Heart left ventricle (tissue), 16 donors: ENCODE measurements around the gene PSAPL1. TPM values are rescaled to one million over a fixed set of nuclear protein-coding genes. Genes with fewer than 3 reads are reported as not detected.

Source experiments
- ATAC-seq, 4 donors: fragments of 200-7000 bp; cut with Tn5 transposase; one replicate each; pipeline ENCODE4 v1.9.1; 2020 to 2022; ENCODE audit warnings: moderate library complexity in 4 of 4, mild to moderate bottlenecking in 3 of 4, moderate number of reproducible peaks in 1 of 4
- DNase-seq, 5 donors: peaks; one replicate each; pipeline ENCODE4 v3.0.0-alpha.2; 2020
- H3K27ac ChIP-seq, 12 donors: fragments of 200-600 bp; sonication (generic) in 4 of 12; one replicate each; pipeline versions ENCODE4 v1.5.0 to v1.8.0; 2016 to 2022; ENCODE audit warnings: mild to moderate bottlenecking in 2 of 12
- H3K27me3 ChIP-seq, 9 donors: fragments of 200-600 bp; sonication (generic) in 2 of 9; one replicate each; pipeline versions ENCODE4 v1.5.1 to v1.8.0; 2016 to 2022; ENCODE audit warnings: mild to moderate bottlenecking in 3 of 9
- H3K36me3 ChIP-seq, 9 donors: fragments of 200-600 bp; sonication (generic) in 2 of 9; one replicate each; pipeline versions ENCODE4 v1.5.0 to v1.8.0; 2018 to 2022; ENCODE audit warnings: mild to moderate bottlenecking in 2 of 9
- H3K4me1 ChIP-seq, 12 donors: fragments of 200-600 bp; sonication (generic) in 4 of 12; one replicate each; pipeline versions ENCODE4 v1.5.0 to v1.8.0; 2016 to 2022; ENCODE audit warnings: mild to moderate bottlenecking in 3 of 12
- H3K4me3 ChIP-seq, 12 donors: fragments of 200-600 bp; sonication (generic) in 4 of 12; one replicate each; pipeline versions ENCODE4 v1.5.0 to v1.8.0; 2017 to 2022; ENCODE audit warnings: mild to moderate bottlenecking in 9 of 12, moderate library complexity in 4 of 12
- H3K9me3 ChIP-seq, 12 donors: fragments of 200-600 bp; sonication (generic) in 4 of 12; one replicate each; pipeline versions ENCODE4 v1.5.0 to v1.8.0; 2016 to 2022; ENCODE audit warnings: mild to moderate bottlenecking in 1 of 12
- POLR2A ChIP-seq, 2 donors: fragments of 450-650 bp; IDR thresholded peaks; one replicate each; pipeline ENCODE4 v1.6.1; 2017; ENCODE audit warnings: antibody characterized with exemption in 2 of 2, mild to moderate bottlenecking in 2 of 2, moderate library complexity in 2 of 2
- WGBS, 4 donors: extraction: QIAGEN DNeasy Blood & Tissue Kit in 2 of 4; methylation state at CpG; one replicate each; pipeline versions ENCODE4 v1.1.5 to v1.1.7; 2013 to 2018; 5-methylcytosine and 5-hydroxymethylcytosine counted together
- intact Hi-C, 10 donors: fragments of 100-400 bp; cut with DNase I; formaldehyde crosslinking; loops; one replicate each; pipeline versions ENCODE4 v1.11.1 to v1.14.2; 2022
- polyA plus RNA-seq, 2 donors: library from polyadenylated mRNA; stranded (reverse); fragments of 200-250 nt; gene quantifications; one replicate each; pipeline ENCODE4 v1.2.3, GENCODE V29; 2013
- total RNA-seq, 9 donors: library from RNA; depleted of rRNA in 2 of 9; stranded (reverse); fragments of >200 nt in 2 of 9; fragmentation: NEBNext Ultra II Directional in 3 of 9; extraction: Animal tissue kit (Norgen Biotek cat#: 25700) in 3 of 9; gene quantifications; one replicate each; pipeline versions ENCODE4 v1.1.0 to v1.2.4, GENCODE V29; 2016 to 2023
- TF ChIP-seq, protein P1 (sequence below), 12 donors: fragments of 200-600 bp; sonication (generic) in 4 of 12; IDR thresholded peaks; one replicate each; pipeline versions ENCODE4 v1.5.0 to v1.8.0; 2018 to 2022; ENCODE audit warnings: antibody characterized with exemption in 12 of 12, mild to moderate bottlenecking in 5 of 12
- donor health status: ischemic (EF 13 %, LVEDD 7.1; RV severe dilation, severe dysfunction).
- donor health status: healthy with polysubstance abuse.
- donor health status: DM: no; HTN: yes; CAD: no.
- donor health status: DM: no; HTN: no; CAD: no.
- donor health status: ischemic (EF 25% LVEDD 6.9; RV normal size, moderate dysfunction).
- donor health status: ischemic (EF 25% LVEDD 5.7; RV mildly dilated, moderate dysfunction).
- donor health status: healthy.
- donor health status: DM: yes; HTN: yes; CAD: no.
- donor health status: ischemic (EF 35%, LVEDD 5.7; RV mildly dilated, moderate dysfunction).
- donor health status: nonischemic (EF 11% LVEDD 7.7; RV severe dilation, severe dysfunction).
- donor health status: DM: yes; HTN: yes; CAD: no.
- donor health status: PGD.
- donor health status: ischemic (EF 29% LVEDD 5.4; RV normal size, mild dysfunction).
- donor health status: nonischemic (EF 23%, LVEDD 6.1; RV moderate dilation, normal function).

Gene PSAPL1
- total and polyA plus RNA-seq, 11 donors: 0.11 TPM; not detected in 10

DNA sequence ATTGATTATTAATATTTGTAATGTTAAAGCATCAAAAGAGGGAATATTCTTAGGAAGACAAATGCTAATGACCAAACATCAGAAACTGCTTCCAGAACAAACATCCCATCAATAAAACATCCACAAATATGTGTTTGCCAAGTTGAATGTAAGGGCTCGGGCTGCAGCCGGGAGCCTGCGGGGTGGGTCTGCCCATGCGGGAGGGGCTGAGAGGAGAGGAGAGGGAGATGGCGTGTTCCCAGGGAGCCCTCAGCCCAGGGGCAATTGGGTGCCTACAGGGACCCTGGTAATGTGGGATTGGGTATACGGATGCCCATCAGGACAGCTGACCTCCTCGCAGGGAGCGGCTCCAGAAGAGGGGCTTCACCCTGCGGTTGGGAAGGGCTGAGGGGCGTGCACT is 38.4 kb upstream of the PSAPL1 start:
- Histone ChIP-seq H3K4me3 (no peak overlapping the region), H3K27ac (no peak overlapping the region), H3K27me3 (peaks cover 0 to 8% (median 0%) of the 10 kb centered on the region in 9 donors), H3K4me1 (no peaks in the 10 kb centered on the region), H3K36me3 (no peaks in the 10 kb centered on the region), H3K9me3 (no peaks in the 10 kb centered on the region)
- TF ChIP-seq POLR2A (IDR thresholded peaks at IDR 0.05): no peak
- TF ChIP-seq, protein P1, sequence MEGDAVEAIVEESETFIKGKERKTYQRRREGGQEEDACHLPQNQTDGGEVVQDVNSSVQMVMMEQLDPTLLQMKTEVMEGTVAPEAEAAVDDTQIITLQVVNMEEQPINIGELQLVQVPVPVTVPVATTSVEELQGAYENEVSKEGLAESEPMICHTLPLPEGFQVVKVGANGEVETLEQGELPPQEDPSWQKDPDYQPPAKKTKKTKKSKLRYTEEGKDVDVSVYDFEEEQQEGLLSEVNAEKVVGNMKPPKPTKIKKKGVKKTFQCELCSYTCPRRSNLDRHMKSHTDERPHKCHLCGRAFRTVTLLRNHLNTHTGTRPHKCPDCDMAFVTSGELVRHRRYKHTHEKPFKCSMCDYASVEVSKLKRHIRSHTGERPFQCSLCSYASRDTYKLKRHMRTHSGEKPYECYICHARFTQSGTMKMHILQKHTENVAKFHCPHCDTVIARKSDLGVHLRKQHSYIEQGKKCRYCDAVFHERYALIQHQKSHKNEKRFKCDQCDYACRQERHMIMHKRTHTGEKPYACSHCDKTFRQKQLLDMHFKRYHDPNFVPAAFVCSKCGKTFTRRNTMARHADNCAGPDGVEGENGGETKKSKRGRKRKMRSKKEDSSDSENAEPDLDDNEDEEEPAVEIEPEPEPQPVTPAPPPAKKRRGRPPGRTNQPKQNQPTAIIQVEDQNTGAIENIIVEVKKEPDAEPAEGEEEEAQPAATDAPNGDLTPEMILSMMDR (IDR thresholded peaks at IDR 0.05): no peak
- intact Hi-C loops: loop anchor here in 1 of 10 donors (5.0 kb wide), 1 partner anchor 234 kb away; no protein-coding TSS in a partner anchor
- WGBS, 4 donors: 75 to 85% (median 79%) methylated on average over 10 of the region's 10 CpGs
- ATAC-seq (no peak), DNase-seq (no peak)

DNA sequence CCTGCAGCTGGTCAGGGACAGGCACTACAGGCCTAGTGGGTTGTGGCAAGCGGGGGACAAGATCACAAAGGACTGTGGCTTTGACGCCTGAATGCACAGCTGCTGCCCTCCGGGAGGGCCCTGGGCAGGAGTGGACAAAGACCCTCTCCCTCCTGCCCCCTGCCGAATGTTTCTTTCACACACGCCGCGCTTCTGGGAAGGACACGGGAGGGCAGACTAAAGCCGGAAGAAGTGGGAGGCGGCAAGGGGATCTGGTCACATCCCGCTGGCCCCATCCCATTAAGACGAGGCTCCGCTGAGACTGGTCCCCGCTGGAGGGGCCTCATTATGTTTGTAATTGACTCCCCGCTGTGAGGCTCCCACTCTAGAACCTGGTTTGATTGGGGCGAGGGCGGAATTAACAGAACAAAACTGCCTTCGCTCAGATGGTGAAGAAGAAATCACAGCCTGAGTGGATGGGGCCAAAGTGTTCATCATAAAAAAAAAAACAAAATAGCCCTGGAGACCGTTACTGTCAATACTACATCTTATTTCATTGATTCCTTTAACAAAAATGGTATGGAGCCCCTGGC is 37.8 kb upstream of the PSAPL1 start:
- no peak overlapping the region for H3K27ac ChIP-seq
- H3K36me3 ChIP-seq: no peaks in the 10 kb centered on the region
- H3K9me3 ChIP-seq: no peaks in the 10 kb centered on the region
- no peak overlapping the region for H3K4me3 ChIP-seq
- ATAC-seq (no peak), DNase-seq (no peak)
- H3K4me1 ChIP-seq: no peaks in the 10 kb centered on the region
- intact Hi-C loops: loop anchor here in 1 of 10 donors (5.0 kb wide), 1 partner anchor 235 kb away; no protein-coding TSS in a partner anchor
- H3K27me3 ChIP-seq: peaks cover 0 to 8% (median 0%) of the 10 kb centered on the region in 9 donors
- TF ChIP-seq POLR2A (IDR thresholded peaks at IDR 0.05): no peak
- TF ChIP-seq, protein P1 (IDR thresholded peaks at IDR 0.05): no peak
- WGBS, 4 donors: 38 to 54% (median 49%) methylated on average over 19 of the region's 19 CpGs

GRCh38 chr4:7470522-7471128 is 35.9 kb upstream of the PSAPL1 start:
- Histone ChIP-seq H3K9me3 (peaks cover 0 to 10% (median 0%) of the 10 kb centered on the region in 12 donors), H3K36me3 (no peaks in the 10 kb centered on the region), H3K27ac (no peak overlapping the region), H3K4me1 (no peaks in the 10 kb centered on the region), H3K27me3 (peaks cover 0 to 8% (median 0%) of the 10 kb centered on the region in 9 donors), H3K4me3 (no peak overlapping the region)
- DNase-seq (no peak), ATAC-seq (no peak)
- WGBS, 4 donors: 86 to 91% (median 89%) methylated on average over 8 of the region's 8 CpGs
- no peak for TF ChIP-seq POLR2A (IDR thresholded peaks at IDR 0.05)
- TF ChIP-seq, protein P1 (IDR thresholded peaks at IDR 0.05): no peak
- intact Hi-C loops: loop anchor here in 1 of 10 donors (5.0 kb wide), 1 partner anchor 237 kb away; no protein-coding TSS in a partner anchor

- Histone ChIP-seq H3K36me3 (no peaks in the 10 kb centered on the region), H3K27ac (no peak overlapping the region), H3K9me3 (peaks cover 0 to 15% (median 0%) of the 10 kb centered on the region in 12 donors), H3K4me3 (no peak overlapping the region), H3K27me3 (peaks cover 0 to 8% (median 0%) of the 10 kb centered on the region in 9 donors), H3K4me1 (no peaks in the 10 kb centered on the region)
- intact Hi-C loops: loop anchor here in 1 of 10 donors (5.0 kb wide), 1 partner anchor 237 kb away; no protein-coding TSS in a partner anchor
- no peak for DNase-seq
- TF ChIP-seq, protein P1 (IDR thresholded peaks at IDR 0.05): no peak
- no peak for TF ChIP-seq POLR2A (IDR thresholded peaks at IDR 0.05)
- no peak for ATAC-seq
- 82 to 91% (median 87%) methylated on average over 3 of the region's 3 CpGs for WGBS, 4 donors
Measured at GRCh38 chr4:7470111-7470510, 35.4 kb upstream of the PSAPL1 start.
